ENCODE measurements around the gene TMEM88.

GRCh38 chr17:7839190-7839875 lies 15.5 kb upstream of the TMEM88 start:
- TF ChIP-seq, protein P1, sequence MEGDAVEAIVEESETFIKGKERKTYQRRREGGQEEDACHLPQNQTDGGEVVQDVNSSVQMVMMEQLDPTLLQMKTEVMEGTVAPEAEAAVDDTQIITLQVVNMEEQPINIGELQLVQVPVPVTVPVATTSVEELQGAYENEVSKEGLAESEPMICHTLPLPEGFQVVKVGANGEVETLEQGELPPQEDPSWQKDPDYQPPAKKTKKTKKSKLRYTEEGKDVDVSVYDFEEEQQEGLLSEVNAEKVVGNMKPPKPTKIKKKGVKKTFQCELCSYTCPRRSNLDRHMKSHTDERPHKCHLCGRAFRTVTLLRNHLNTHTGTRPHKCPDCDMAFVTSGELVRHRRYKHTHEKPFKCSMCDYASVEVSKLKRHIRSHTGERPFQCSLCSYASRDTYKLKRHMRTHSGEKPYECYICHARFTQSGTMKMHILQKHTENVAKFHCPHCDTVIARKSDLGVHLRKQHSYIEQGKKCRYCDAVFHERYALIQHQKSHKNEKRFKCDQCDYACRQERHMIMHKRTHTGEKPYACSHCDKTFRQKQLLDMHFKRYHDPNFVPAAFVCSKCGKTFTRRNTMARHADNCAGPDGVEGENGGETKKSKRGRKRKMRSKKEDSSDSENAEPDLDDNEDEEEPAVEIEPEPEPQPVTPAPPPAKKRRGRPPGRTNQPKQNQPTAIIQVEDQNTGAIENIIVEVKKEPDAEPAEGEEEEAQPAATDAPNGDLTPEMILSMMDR (conservative IDR thresholded peaks at IDR 0.05; ENCODE audit: low read depth, low read length): no peak
- no peak for TF ChIP-seq EZH2 (IDR thresholded peaks at IDR 0.05; ENCODE audit: low read length, unreplicated experiment)
- TF ChIP-seq EZH2phosphoT487 (IDR thresholded peaks at IDR 0.05; ENCODE audit: borderline replicate concordance, low read length): no peak

Measured in PC-3 (cell line).